GM10266 (cell line): ENCODE measurements around the gene DUSP8.

Experiments used
- DNase-seq: peaks from one replicate; pipeline ENCODE4 v3.0.0; 2012; ENCODE audit errors: extremely low spot score
- CTCF ChIP-seq: IDR thresholded peaks from 2 replicates; pipeline ENCODE4 v1.5.1; 2012; ENCODE audit warnings: mild to moderate bottlenecking, low read depth; ENCODE audit not compliant: control insufficient read depth, insufficient read depth; ENCODE audit errors: missing control alignments

The DUSP8 gene

GRCh38 chr11:1565173-1565903 is 6.7 kb downstream of the DUSP8 start:
- DNase-seq = no peak
- no peak for TF ChIP-seq CTCF

- TF ChIP-seq CTCF = no peak
- no peak for DNase-seq
Observed at GRCh38 chr11:1564535-1565172, 7.4 kb downstream of the DUSP8 start.

- no peak for TF ChIP-seq CTCF
- no peak for DNase-seq
Observed at GRCh38 chr11:1563697-1564534, 8.2 kb downstream of the DUSP8 start.

GRCh38 chr11:1563149-1563638 is 8.9 kb downstream of the DUSP8 start:
- no peak for TF ChIP-seq CTCF
- DNase-seq = no peak

GRCh38 chr11:1562469-1563148 is 9.5 kb downstream of the DUSP8 start:
- DNase-seq = no peak
- no peak for TF ChIP-seq CTCF

- no peak for DNase-seq
- TF ChIP-seq CTCF = no peak
Observed at GRCh38 chr11:1561955-1562354, 10.1 kb downstream of the DUSP8 start.
